GM08714 (cell line): ENCODE results near the gene TFF1.

Source experiments
- H3K4me3 ChIP-seq: fragments of 200-500 bp; sonication (Bioruptor generic); 2 replicates; pipeline ENCODE4 v1.5.1; 2014; ENCODE audit warnings: mild to moderate bottlenecking, low read length, inconsistent platforms
- ZNF274 ChIP-seq: IDR thresholded peaks from 2 replicates; pipeline ENCODE4 v1.6.1; 2012; ENCODE audit warnings: mild to moderate bottlenecking, low read depth, low read length

The TFF1 gene

DNA sequence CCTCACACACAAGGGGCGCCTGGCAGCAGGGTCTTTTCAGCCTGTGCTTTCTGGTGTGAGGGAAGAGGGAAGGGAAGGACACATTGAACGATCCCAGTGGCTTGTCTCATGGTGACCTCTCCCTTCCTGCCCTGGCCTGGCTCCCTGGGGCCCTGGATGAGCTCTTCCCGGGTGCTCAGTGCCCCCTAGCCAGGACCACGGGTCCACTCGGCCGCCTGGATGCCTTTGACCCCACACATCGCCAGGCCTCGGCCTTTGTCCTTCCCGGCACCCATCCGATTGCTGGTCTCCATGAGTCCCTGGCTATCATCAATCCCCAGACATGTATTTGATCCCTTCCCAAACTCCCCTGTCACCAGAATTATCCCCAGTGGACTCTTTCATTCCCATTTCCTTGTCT lies 45.1 kb downstream of the TFF1 start:
- no peak overlapping the region for H3K4me3 ChIP-seq
- TF ChIP-seq ZNF274, result no peak

DNA sequence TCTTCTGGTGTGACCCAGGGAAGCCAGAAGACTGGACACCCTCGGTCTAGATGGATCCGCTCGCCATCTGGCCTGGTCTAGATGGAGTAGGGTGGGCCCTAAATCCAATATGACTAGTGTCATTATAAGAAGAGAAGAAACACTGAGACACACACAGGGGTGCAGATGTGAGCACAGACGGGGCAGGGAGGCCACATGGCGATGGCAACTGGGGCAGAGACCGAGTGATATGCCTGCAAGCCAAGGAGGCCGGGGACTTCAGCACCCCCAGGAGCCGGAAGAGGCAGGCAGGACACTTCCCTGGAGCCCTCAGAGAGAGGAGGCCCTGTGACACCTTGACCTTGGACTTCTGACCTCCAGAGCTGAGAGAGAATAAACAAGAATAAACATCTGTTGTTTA lies 45.5 kb downstream of the TFF1 start:
- no peak for TF ChIP-seq ZNF274
- H3K4me3 ChIP-seq, result no peak overlapping the region

DNA sequence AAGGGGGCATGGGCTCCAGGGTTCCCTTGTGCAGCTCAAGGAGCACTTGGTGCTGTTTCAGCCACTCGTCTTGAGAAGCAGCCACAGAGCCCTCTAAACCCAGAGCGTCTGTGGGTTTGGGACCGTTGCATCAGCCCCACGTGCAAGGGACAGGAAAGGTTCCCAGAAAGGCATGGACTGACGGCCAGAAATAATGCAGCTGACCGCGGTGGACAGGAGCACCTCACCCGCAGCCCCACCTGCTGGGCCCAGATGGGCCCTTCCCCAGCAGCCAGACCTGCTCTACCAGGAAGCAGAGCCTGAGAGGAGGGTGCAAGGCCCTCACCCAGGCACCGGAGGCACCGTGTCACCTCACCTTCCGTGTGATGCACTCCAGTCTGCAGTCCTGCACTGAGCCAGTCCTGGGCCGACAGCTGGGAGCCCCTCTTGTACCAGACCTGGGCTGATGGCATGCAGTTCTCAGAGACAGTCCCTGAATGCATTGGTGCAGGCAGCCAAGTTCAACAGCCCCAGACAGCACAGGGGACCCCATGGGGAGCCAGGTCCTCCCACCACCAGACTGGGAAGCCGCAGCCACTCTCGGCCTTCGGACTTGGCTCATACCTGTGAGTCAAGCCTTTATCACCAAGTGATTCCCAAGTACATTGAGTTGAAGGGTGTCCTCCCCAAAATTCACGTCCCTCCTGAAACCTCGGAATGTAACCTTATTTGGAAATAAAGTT lies 46.3 kb downstream of the TFF1 start:
- TF ChIP-seq ZNF274, result no peak
- H3K4me3 ChIP-seq, result no peak overlapping the region

DNA sequence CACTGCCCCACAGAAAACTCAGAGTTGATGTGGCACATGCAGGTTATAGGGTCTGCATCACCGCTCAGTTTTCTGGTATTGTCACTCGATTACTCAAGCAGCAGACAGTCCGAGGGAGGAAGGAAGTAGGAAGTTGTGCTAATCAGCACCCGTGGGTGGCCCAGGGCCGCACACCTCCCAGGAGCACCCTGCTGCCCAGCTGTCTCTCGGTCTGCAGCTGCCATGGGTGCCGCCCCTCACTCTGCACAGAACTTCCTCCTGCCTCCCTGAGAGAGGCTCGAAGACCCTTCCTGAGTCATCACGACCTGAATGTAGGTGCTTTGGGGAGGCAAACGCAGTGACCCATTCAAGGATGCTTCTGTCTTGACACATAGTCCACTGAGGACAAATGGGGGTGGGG lies 47.0 kb downstream of the TFF1 start:
- no peak for TF ChIP-seq ZNF274
- H3K4me3 ChIP-seq, result no peak overlapping the region

DNA sequence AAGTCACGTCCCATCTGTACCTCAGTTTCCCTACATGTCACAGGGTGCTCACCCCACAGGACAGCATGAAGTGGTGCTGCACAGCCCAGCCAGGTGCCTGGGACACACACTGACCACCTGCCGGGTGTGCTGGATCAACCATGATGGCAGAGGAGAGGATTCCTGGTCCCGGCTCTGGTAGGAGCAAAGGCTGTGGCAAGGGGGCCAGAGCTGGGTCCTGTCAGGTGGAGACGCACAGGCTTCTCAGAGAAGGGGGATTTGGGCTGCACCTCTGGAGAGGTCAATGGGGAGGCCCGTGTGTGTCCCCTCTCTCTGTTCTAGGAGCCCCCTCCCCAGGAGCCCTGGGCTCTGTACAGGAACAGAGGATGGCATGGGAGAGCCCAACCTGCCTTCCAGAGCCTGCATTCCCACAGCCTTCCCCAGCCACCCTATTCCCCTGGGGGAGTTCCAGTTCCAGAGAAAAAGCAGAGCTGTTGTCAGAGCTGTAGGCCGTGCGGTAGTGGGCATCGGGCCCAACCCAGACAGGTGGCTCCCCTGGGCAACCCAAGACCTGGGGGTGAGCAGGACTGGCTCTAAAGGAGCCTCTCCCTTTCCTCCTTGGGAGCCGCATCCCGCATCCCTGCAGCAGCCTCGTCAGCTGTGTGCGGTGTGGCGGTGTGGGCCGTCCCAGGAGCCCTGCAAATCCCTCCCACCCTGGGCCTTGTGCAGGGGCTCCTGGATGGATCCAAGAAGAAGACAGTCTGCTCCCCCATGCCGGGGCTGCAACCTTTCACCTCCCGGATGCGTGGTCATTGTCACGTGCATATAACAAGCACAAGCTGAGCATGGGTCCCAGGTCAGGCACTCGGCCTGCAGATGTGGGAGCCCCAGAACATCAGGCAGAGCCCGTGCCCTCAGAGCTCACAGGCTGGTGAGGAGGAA lies 48.2 kb downstream of the TFF1 start:
- no peak overlapping the region for H3K4me3 ChIP-seq
- no peak for TF ChIP-seq ZNF274

DNA sequence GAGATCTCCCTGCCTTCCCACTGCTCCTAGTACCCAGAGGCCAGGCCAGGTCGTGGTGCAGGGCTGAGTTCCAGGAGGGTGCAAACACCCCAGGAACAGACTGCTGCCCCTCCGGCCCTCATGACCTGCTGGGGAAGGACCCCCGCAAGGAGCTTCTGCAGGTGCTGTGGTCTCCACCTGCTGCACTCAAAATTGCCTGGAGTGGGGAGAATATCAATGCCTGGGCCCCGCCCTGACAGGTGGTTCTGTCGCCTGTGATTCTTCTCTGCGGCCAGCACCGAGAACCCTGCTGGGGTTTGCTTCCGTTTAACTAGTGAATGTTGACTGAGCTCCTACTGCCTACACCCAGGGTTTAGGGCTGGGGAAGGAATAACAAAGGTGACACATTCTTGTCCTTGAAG lies 49.0 kb downstream of the TFF1 start:
- TF ChIP-seq ZNF274, result no peak
- H3K4me3 ChIP-seq, result no peak overlapping the region

DNA sequence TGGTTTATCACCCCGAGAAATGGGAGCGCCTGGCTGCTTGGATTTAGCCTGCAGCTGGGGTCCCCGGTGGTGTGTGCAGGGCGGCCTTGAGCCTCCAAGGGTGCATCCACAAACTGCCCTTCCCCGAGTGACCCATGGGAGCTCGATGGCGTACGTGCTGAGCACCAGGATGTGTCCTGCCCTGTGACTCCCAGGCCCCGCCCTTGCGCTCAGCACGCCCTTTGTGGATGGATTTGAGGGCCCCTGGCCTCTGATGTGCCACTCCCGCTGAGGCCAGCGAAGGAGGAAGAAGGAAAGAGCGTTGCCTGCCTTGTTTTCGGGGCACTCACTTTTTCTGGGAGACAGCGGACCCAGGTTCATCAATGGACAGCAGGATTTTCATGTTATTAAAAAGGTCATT lies 49.4 kb downstream of the TFF1 start:
- H3K4me3 ChIP-seq, result no peak overlapping the region
- no peak for TF ChIP-seq ZNF274

DNA sequence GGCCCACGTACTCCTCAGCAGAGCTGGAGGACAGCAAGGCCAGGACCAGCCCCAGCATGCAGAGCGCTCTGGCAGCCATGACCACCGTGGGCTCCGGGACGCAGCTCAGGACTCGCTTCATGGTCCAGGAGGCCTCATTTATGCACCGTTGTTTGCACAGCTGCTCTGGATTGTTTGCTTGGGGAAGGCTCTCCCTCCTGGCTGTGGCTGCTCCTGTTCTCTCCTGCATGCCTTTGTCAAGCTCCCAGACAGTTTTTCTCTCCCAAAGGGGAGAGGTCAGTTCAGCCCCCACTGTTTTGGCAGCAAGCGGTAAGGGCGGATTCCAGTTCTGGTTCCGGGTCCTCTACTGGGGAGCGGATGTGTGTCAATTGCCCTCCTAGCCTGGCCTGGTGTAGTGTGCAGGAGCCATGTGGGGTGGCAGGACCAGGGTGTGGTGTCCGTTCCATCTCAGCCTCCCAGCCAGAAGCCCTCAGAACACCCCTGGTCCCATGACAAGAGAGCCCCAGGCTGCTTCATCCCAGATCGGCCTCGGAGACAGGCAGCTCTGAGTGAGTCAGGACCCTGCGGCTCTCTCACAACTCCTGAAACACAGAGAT lies 50.9 kb downstream of the TFF1 start, which contains the start of gene TFF3:
Gene TFF3 (minus strand): TSS at position 114 of the 596 bp plus-strand sequence. CDS start 35 bp downstream, at position 79.
- H3K4me3 ChIP-seq, result no peak within 1 kb of the TSS
- no peak for TF ChIP-seq ZNF274

DNA sequence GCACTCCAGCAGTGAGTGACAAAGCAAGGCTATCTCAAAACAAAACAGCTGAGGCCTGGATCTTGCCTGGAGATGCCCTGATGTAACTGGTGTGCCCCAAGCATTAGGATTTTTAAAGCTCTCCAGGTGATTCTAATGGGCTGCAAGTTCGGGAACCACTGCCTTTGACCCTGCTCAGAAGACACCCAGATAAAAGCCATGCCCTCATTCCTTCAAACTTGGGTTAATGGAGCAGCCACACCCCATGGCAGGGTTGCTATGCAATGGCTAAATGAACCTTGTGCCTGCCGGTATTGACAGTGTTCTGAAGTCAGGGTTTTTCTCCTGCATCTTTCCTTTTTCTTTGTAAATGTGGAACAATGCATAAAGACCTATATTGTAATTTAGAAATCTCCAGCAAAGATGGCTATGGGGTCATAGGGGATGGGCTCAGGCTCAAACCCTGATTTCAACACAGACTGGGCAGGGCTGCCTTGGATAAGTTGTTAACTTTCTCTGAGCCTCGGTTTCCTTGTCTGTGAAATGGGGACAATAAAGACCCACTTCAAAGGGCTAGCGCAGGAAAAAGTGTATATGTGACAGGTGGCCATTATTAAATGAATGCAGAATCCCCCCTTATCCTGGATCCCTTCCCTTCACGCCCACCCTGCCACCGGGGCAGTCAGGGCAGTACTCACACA lies 51.6 kb downstream of the TFF1 start:
- no peak overlapping the region for H3K4me3 ChIP-seq
- TF ChIP-seq ZNF274, result no peak

DNA sequence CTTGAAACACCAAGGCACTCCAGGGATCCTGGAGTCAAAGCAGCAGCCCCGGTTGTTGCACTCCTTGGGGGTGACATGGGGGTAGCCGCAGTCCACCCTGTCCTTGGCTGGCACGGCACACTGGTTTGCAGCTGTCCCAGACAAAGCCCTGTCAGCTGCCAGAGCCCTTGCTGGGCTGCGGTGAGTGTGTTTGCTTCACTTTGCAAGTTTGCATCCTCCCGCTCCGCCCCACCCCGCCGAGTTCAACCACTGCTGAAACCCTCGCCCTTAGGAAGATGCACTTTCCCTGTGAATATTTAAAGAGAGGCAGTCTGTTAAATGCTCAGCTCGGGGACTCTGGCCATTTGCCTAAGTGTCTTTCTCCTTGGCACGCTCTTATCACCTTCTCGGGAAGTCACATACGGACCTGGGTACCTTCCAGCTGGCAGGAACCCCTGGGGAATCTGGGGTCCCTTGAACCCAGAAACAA lies 52.8 kb downstream of the TFF1 start:
- no peak for TF ChIP-seq ZNF274
- H3K4me3 ChIP-seq, result no peak overlapping the region

DNA sequence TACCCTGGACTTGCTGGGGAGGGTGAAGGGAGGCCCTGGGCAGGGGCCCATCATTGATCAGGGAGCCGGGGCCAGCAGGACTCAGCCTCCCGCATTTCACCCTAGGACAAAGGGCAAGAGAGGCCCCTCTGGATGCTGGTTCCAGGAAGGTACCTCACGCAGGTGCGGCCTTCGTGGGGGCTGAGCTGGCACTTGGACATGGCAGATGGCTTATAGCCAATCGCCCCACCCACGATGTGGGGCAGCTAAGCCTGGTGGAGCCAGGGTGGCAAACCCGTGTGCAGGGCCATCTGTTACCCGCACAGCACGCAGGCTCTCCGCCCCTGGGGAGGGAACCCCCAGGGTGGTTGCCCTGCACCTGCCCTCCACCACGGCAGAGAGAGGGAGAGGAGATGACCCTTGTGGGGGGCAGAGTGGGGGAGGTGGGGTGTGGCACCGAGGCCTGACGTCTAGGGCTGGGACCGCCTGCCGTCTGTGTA lies 53.7 kb downstream of the TFF1 start:
- TF ChIP-seq ZNF274, result no peak
- no peak overlapping the region for H3K4me3 ChIP-seq
